Measurements from ENCODE around the gene TMEM259.

TMEM259 gene

GRCh38 chr19:982567-983170, 38.3 kb downstream of the TMEM259 start:
- peak overlapping the region in 1 of 11 experiments; percentile 91; a peak in 2 of 22 replicates for H3K27ac ChIP-seq
- H3K9ac ChIP-seq, result peak overlapping the region; percentile 38 to 94 (median 60); a peak in 14 of 22 replicates
- peaks cover 24 to 40% (median 32%) of the 10 kb centered on the region in 10 experiments for H3K4me1 ChIP-seq
- H3K27me3 ChIP-seq, result no peaks in the 10 kb centered on the region
- peaks cover 12 to 23% (median 22%) of the 10 kb centered on the region in 11 experiments for H3K36me3 ChIP-seq
- H3K9me3 ChIP-seq (replicated peaks in 1 of 11), result no peaks in the 10 kb centered on the region
- H4K20me1 ChIP-seq, result peaks cover 0 to 29% (median 15%) of the 10 kb centered on the region in 11 experiments; a peak in 15 of 22 replicates
- peak overlapping the region; percentile 72 to 96 (median 88) for H3K4me2 ChIP-seq
- H3K4me3 ChIP-seq, result peak overlapping the region in 5 of 10 experiments; percentile 2 to 49 (median 33); a peak in 8 of 20 replicates
- no peak for TF ChIP-seq Cebpa-rat (IDR thresholded peaks at IDR 0.05)

DNA sequence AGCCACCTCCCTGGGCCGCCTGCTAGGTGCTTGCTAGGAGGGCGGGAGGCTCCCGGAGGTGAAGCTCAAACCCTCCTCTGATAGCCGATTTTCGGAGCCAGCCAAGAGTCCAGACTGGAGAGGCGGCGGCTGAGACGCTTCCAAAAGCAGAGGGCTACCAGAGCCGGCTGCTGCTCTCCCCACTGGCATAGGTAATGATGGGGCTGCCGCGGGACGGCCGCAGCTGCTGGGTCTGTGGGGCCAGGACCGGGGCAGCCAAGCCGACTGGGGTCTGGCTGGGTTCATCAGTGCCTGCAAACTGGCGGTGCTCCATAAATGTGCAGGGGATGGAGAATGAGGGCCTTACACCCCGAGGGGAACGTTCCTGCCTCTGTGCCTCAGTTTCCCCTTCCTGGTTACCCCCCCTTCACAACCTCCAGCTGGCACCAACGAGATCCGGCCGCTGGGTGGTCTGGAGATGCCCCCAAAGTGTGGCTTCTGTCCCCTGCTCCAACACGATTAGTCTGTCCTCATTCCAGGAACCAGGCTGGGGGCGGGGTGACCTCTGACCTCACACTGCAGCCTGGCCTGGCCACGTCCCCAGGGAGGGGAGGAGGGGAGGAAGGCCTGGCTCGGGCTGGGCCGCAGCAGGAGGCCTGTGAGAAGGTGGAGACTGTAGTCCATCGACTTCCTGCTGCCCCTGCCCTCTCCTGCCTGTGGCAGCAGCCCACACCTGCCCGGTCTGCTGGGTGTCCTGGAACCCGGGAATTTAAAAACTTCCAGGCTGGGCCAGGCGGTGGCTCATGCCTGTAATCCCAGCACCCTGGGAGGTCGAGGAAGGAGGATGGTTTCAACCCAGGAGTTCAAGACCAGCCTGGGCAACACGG, 40.6 kb downstream of the TMEM259 start:
- H3K36me3 ChIP-seq, result peaks cover 0 to 7% (median 0%) of the 10 kb centered on the region in 11 experiments; a peak in 3 of 22 replicates
- peaks cover 0 to 19% (median 7%) of the 10 kb centered on the region in 11 experiments; a peak in 14 of 22 replicates for H4K20me1 ChIP-seq
- H3K9me3 ChIP-seq (replicated peaks in 1 of 11), result no peaks in the 10 kb centered on the region
- H3K4me2 ChIP-seq, result peak overlapping the region in 5 of 11 experiments; percentile 5 to 56 (median 19); a peak in 6 of 22 replicates
- H3K4me1 ChIP-seq, result peaks cover 21 to 32% (median 27%) of the 10 kb centered on the region in 10 experiments
- no peak overlapping the region for H3K4me3 ChIP-seq
- no peak overlapping the region for H3K9ac ChIP-seq
- H3K27ac ChIP-seq, result no peak overlapping the region
- no peak for TF ChIP-seq Cebpa-rat (IDR thresholded peaks at IDR 0.05)
- H3K27me3 ChIP-seq, result no peaks in the 10 kb centered on the region

DNA sequence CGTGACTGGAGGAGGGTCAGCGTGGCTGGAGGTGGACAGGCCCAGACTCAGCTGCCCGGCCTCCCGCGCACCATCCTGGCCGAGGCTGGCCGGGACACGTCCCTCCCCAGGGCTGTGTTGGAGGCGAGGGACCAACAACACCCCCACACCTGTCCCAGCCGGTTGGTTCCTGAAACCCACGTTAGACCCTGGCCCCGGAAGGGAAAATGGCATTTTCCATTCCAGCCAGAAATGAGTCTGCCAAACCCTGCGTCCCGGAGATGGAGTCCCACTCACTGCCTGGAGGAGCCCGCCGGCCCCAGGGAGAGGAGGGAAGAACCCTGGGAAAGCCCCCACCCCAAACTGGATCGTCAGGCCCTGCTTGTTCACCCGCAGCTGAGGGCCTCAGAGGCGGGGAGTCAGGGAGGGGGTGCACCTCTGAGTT, 41.6 kb downstream of the TMEM259 start:
- no peak for TF ChIP-seq Cebpa-rat (IDR thresholded peaks at IDR 0.05)
- Histone ChIP-seq H3K9me3 (replicated peaks in 1 of 11) (no peaks in the 10 kb centered on the region), H3K4me3 (no peak overlapping the region), H3K36me3 (peaks cover 0 to 15% (median 0%) of the 10 kb centered on the region in 11 experiments; a peak in 7 of 22 replicates), H3K27me3 (no peaks in the 10 kb centered on the region), H3K4me2 (no peak overlapping the region), H3K9ac (no peak overlapping the region), H3K27ac (no peak overlapping the region), H4K20me1 (peaks cover 0 to 22% (median 0%) of the 10 kb centered on the region in 11 experiments; a peak in 4 of 22 replicates), H3K4me1 (peaks cover 14 to 24% (median 19%) of the 10 kb centered on the region in 10 experiments; a peak in 19 of 20 replicates)

- Histone ChIP-seq H3K27me3 (no peaks in the 10 kb centered on the region), H3K4me2 (no peak overlapping the region), H3K4me3 (no peak overlapping the region), H3K27ac (no peak overlapping the region), H3K9ac (no peak overlapping the region; a peak in 2 of 22 replicates), H3K4me1 (peaks cover 0 to 8% (median 6%) of the 10 kb centered on the region in 10 experiments; a peak in 6 of 20 replicates), H3K9me3 (replicated peaks in 1 of 11) (no peaks in the 10 kb centered on the region), H3K36me3 (peaks cover 4 to 37% (median 20%) of the 10 kb centered on the region in 11 experiments; a peak in 20 of 22 replicates), H4K20me1 (peaks cover 0 to 38% (median 0%) of the 10 kb centered on the region in 11 experiments; a peak in 5 of 22 replicates)
- no peak for TF ChIP-seq Cebpa-rat (IDR thresholded peaks at IDR 0.05)
Observed at GRCh38 chr19:977058-977464, 43.9 kb downstream of the TMEM259 start.

DNA sequence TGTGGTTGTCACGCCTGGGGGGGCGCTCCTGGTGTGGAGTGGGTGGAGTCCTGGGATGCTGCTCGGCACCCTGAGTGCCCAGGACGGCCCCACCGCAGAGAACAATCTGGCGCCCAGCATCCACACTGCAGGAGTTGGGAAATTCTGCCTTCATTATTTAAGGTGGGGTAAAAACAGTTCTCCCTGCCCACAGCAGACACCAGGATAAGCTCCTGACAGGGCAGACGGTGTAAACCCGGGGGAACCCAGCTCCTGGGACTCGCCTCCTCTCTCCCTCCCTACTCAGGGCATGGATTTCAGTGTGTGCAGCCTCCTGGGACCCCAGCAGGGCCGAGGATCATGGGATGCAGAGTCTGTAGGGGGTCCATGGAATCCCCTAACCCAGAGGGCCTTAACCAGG, 44.4 kb downstream of the TMEM259 start:
- Histone ChIP-seq H3K4me3 (no peak overlapping the region), H4K20me1 (peaks cover 0 to 38% (median 0%) of the 10 kb centered on the region in 11 experiments; a peak in 5 of 22 replicates), H3K9me3 (replicated peaks in 1 of 11) (peaks cover 0 to 4% (median 0%) of the 10 kb centered on the region in 11 experiments; a peak in 2 of 22 replicates), H3K36me3 (peaks cover 10 to 43% (median 25%) of the 10 kb centered on the region in 11 experiments), H3K4me1 (peaks cover 0 to 7% (median 5%) of the 10 kb centered on the region in 10 experiments; a peak in 6 of 20 replicates), H3K27me3 (no peaks in the 10 kb centered on the region), H3K9ac (no peak overlapping the region), H3K4me2 (no peak overlapping the region), H3K27ac (no peak overlapping the region)
- TF ChIP-seq Cebpa-rat (IDR thresholded peaks at IDR 0.05), result no peak

DNA sequence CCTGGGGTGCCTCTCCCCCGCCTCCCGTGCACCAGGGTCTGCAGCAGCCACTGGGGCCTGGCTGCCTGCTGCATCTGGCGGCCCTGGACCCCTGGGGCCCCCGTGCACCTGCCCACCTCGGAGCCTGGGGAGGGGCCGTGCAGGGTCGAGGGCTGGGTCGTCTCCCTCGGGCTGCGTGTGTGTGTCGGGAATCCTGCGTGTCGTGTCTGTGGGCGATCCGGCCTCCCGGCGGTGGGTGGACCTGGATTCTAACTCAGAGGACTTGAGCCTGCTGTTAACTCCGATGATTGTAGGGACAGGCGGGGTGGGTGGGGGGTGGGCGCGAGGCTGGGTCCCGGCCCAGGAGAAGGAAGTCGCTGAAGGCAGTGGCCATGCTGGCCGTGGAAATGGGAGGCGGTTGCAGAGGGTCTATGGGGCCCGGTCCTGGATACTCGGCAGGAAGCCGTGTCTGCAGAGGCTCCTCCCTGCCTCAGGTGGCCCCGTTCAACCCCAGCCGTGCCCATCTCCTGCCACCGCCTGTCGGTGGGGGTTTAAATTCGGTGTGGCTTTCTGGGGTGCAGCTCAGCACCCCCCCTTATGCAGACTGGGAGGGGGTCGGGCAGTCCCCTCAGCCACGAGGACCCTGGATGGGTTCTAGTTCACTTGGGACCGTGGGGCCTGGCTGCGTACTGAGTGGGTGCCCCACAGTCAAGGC, 46.2 kb downstream of the TMEM259 start:
- H3K27me3 ChIP-seq, result no peaks in the 10 kb centered on the region
- TF ChIP-seq Cebpa-rat (IDR thresholded peaks at IDR 0.05), result no peak
- peaks cover 0 to 39% (median 0%) of the 10 kb centered on the region in 11 experiments; a peak in 5 of 22 replicates for H4K20me1 ChIP-seq
- H3K27ac ChIP-seq, result no peak overlapping the region
- H3K4me2 ChIP-seq, result no peak overlapping the region
- H3K4me3 ChIP-seq, result no peak overlapping the region
- peaks cover 28 to 61% (median 43%) of the 10 kb centered on the region in 11 experiments for H3K36me3 ChIP-seq
- H3K9ac ChIP-seq, result no peak overlapping the region
- peaks cover 12 to 21% (median 16%) of the 10 kb centered on the region in 11 experiments for H3K9me3 ChIP-seq (replicated peaks in 1 of 11)
- H3K4me1 ChIP-seq, result no peaks in the 10 kb centered on the region

- H3K27me3 ChIP-seq, result no peaks in the 10 kb centered on the region
- H3K27ac ChIP-seq, result no peak overlapping the region
- H3K9ac ChIP-seq, result no peak overlapping the region
- peaks cover 12 to 27% (median 23%) of the 10 kb centered on the region in 11 experiments for H3K9me3 ChIP-seq (replicated peaks in 1 of 11)
- peaks cover 35 to 69% (median 51%) of the 10 kb centered on the region in 11 experiments for H3K36me3 ChIP-seq
- H4K20me1 ChIP-seq, result peaks cover 0 to 39% (median 0%) of the 10 kb centered on the region in 11 experiments; a peak in 5 of 22 replicates
- H3K4me2 ChIP-seq, result no peak overlapping the region
- H3K4me3 ChIP-seq, result no peak overlapping the region
- H3K4me1 ChIP-seq, result no peaks in the 10 kb centered on the region
- no peak for TF ChIP-seq Cebpa-rat (IDR thresholded peaks at IDR 0.05)
Observed at GRCh38 chr19:973726-974563, 47.0 kb downstream of the TMEM259 start.

DNA sequence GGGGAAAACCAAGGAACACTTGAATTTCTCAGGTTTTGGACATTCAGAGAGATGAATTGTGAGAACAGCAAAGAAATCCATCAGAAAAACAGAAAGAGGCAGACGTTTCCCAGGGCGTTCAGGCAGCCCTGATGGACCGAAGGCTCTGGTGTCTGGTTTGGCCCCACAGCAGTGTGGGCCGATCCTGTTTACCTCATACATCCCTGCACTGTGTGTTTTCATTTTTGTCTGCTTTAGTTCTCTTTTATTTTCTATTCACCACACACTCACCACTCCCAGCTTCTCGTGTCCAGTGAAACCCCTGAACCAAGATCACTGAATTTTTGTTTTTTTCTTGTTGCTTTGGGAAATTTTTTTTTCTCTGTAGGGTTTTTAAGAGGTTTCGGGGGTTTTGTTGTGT, 48.6 kb downstream of the TMEM259 start:
- Histone ChIP-seq H3K4me2 (no peak overlapping the region), H3K27ac (no peak overlapping the region), H3K4me1 (no peaks in the 10 kb centered on the region), H3K27me3 (no peaks in the 10 kb centered on the region), H3K9ac (no peak overlapping the region), H3K9me3 (replicated peaks in 1 of 11) (peaks cover 15 to 34% (median 23%) of the 10 kb centered on the region in 11 experiments), H3K36me3 (peaks cover 47 to 83% (median 63%) of the 10 kb centered on the region in 11 experiments), H3K4me3 (no peak overlapping the region), H4K20me1 (peaks cover 0 to 39% (median 0%) of the 10 kb centered on the region in 11 experiments; a peak in 6 of 22 replicates)
- TF ChIP-seq Cebpa-rat (IDR thresholded peaks at IDR 0.05), result no peak
